ENCODE measurements around the gene ZNF662. TPM values are rescaled to one million over a fixed set of nuclear protein-coding genes. Genes with fewer than 3 reads are reported as not detected.
"Not testable (repeated sequence)": the region's sequence is repeated elsewhere in the genome, so short reads cannot be mapped to it uniquely, and the experiment has no call there.

The ZNF662 gene
- total RNA-seq, 6 experiments from 2014 or later = 1.4 to 10.9 (median 3.3) TPM

DNA sequence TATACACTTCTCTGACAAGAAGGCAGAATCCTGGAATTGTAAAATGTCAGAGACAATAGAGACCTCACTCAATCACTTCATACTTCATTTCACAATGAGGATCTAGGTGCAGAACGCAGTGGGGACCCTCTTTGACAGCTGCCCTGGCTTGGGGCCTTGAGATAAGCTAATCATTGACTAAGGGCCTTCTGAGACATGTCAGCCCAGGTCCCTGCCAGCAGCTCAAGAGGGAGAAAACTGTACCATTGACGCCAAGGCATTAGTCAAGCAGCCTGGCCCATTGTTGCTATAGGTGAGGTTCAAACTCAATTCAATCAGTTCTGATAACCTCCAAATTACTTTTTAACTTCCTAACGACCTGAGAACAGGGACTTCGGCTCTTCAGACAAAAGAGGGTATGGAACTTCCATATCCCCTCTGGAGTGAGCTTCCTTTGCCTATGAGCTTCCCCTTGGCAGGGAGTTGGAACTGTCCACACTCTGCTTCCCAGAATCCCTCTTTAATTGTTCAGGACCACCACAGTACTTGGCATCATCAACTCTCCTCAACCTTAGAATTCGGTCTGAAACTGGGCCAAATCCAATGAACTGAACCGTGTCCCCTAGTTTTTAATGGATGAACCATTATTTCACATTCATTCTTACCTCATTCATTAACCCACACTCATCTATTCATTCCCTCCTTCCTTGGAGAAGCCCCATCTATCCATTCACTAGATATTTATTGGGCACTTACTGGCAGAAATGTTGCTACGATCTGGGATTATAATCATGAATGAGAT, 28.8 kb upstream of the ZNF662 start:
- intact Hi-C loops (cut with DNase I) = no loop called here
- H3K4me1 ChIP-seq = peaks cover 0 to 32% (median 10%) of the 10 kb centered on the region in 4 donors

DNA sequence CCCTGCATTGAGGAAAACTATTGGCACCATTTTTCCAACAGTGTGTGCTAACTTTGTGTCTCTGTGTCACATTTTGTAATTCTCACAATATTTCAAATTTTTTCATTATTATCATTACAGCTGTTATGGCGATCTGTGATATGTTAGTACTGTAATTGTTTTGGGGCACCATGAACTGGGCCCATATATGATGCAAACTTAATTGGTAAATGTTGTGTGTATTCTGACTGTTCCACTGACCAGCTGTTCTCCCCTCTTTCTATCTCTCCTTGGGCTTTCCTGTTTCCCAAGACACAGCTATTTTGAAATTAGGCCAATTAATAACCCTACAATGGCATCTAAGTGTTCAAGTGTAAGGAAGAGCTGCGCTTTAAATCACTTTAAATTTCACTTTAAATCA, 28.1 kb upstream of the ZNF662 start:
- H3K27ac ChIP-seq = peak overlapping the region in 2 of 3 donors; percentile 93 to 98
- peaks cover 0 to 30% (median 10%) of the 10 kb centered on the region in 4 donors for H3K4me1 ChIP-seq
- DNase-seq (no peak), ATAC-seq (no peak)
- no peaks in the 10 kb centered on the region for H3K36me3 ChIP-seq
- no peaks in the 10 kb centered on the region for H3K9me3 ChIP-seq
- H3K27me3 ChIP-seq = no peaks in the 10 kb centered on the region
- H3K4me3 ChIP-seq = no peak overlapping the region
- WGBS (ENCODE audit: insufficient coverage, low coverage, low lambda C conversion rate, missing lambda C conversion rate) = 94% methylated on average over 2 of the region's 2 CpGs
- intact Hi-C loops (cut with DNase I) = no loop called here
- TF ChIP-seq, protein P1, sequence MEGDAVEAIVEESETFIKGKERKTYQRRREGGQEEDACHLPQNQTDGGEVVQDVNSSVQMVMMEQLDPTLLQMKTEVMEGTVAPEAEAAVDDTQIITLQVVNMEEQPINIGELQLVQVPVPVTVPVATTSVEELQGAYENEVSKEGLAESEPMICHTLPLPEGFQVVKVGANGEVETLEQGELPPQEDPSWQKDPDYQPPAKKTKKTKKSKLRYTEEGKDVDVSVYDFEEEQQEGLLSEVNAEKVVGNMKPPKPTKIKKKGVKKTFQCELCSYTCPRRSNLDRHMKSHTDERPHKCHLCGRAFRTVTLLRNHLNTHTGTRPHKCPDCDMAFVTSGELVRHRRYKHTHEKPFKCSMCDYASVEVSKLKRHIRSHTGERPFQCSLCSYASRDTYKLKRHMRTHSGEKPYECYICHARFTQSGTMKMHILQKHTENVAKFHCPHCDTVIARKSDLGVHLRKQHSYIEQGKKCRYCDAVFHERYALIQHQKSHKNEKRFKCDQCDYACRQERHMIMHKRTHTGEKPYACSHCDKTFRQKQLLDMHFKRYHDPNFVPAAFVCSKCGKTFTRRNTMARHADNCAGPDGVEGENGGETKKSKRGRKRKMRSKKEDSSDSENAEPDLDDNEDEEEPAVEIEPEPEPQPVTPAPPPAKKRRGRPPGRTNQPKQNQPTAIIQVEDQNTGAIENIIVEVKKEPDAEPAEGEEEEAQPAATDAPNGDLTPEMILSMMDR (IDR thresholded peaks at IDR 0.05) = no peak
- TF ChIP-seq POLR2A (IDR thresholded peaks at IDR 0.05) = no peak

More for the DNA sequence above, 28.8 kb upstream of the ZNF662 start:
- Histone ChIP-seq H3K27me3 (no peaks in the 10 kb centered on the region), H3K27ac (peak overlapping the region; percentile 91 to 98 (median 93)), H3K9me3 (no peaks in the 10 kb centered on the region), H3K36me3 (no peaks in the 10 kb centered on the region), H3K4me3 (no peak overlapping the region)
- TF ChIP-seq, protein P1 (IDR thresholded peaks at IDR 0.05) = no peak
- no peak for TF ChIP-seq POLR2A (IDR thresholded peaks at IDR 0.05)
- no peak for ATAC-seq
- WGBS (ENCODE audit: insufficient coverage, low coverage, low lambda C conversion rate, missing lambda C conversion rate) = 24% methylated on average over 5 of the region's 7 CpGs
- DNase-seq = no peak

DNA sequence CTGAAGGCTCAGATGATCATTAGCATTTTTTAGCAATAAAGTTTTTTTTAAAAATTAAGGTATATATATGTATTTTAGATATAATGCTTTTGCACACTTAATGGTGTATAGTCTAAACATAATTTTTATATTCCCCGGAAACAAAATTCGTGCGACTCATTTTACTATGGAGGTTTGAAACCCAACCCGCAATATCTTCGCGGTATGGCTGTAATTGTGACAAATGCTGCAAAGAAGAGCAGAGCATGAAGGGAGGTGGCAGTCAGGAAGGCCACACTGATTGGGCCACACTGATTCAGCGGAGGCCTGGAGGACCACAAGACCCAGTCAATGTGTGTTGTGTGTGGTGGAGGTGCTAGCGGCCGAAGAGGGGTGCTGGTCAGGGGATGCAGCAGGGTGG, 25.8 kb upstream of the ZNF662 start:
- Histone ChIP-seq H3K27me3 (no peaks in the 10 kb centered on the region), H3K4me1 (peaks cover 0 to 30% (median 10%) of the 10 kb centered on the region in 4 donors), H3K4me3 (peak overlapping the region; percentile 40 to 78 (median 64)), H3K9me3 (no peaks in the 10 kb centered on the region), H3K27ac (peak overlapping the region in 2 of 3 donors; percentile 74 to 88), H3K36me3 (no peaks in the 10 kb centered on the region)
- ATAC-seq = peak in 2 of 4 donors; percentile 0 to 1
- TF ChIP-seq, protein P1 (IDR thresholded peaks at IDR 0.05) = no peak
- no peak for TF ChIP-seq POLR2A (IDR thresholded peaks at IDR 0.05)
- intact Hi-C loops (cut with DNase I) = no loop called here
- no peak for DNase-seq
- WGBS (ENCODE audit: insufficient coverage, low coverage, low lambda C conversion rate, missing lambda C conversion rate) = 92% methylated on average over 9 of the region's 9 CpGs

DNA sequence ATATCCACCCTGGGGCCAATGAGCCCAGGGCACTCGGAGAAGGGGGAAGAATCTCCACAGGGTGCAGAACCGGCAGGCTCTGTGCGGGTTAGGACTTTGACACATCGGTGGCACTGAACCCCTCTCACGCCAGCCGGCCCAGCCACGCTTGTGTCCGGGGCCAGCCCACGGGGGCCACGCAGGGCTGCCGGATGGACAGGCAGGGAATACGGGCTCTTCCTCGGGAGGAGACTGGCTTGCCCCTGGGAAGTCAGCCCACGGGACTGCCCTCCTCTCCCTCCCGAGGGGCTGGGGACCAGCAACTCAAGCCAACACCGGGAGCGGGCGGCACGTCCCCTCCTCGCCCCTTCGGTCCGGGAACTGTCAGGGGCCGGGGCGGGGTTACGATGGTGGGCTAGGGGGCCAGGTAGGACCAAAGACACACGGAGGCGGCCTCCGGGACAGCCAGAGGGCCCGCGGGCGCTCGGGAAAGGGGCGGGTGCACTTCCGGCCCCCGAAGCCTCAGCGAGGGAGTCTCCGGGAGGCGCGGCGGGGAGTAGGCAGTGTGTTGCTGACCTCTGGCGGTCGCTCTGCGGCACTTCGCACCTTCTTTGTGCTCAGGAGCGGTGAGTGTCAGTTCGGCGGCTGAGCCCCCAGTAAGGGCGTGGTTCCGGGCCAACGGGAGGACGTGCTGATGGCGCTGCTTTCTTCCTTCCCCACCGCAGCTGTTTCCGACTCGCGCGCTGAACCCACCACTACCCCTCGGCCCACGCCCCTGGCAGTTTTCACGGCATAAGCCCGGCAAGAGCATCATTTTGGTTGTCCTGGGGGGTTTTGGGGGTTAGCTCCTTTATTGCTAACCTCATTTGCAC, 25.1 kb upstream of the ZNF662 start:
- Histone ChIP-seq H3K27me3 (no peaks in the 10 kb centered on the region), H3K4me1 (peaks cover 0 to 30% (median 10%) of the 10 kb centered on the region in 4 donors), H3K27ac (peak overlapping the region; percentile 74 to 93 (median 88)), H3K4me3 (peak overlapping the region; percentile 40 to 78 (median 64)), H3K9me3 (no peaks in the 10 kb centered on the region), H3K36me3 (no peaks in the 10 kb centered on the region)
- TF ChIP-seq POLR2A (IDR thresholded peaks at IDR 0.05) = peak; percentile 59
- TF ChIP-seq, protein P1 (IDR thresholded peaks at IDR 0.05) = peak; percentile 90 to 96 (median 92)
- DNase-seq (peak; percentile 87 to 90 (median 87)), ATAC-seq (peak; percentile 91 to 98 (median 96))
- WGBS (ENCODE audit: insufficient coverage, low coverage, low lambda C conversion rate, missing lambda C conversion rate) = 5% methylated on average over 25 of the region's 61 CpGs
- intact Hi-C loops (cut with DNase I) = no loop called here

DNA sequence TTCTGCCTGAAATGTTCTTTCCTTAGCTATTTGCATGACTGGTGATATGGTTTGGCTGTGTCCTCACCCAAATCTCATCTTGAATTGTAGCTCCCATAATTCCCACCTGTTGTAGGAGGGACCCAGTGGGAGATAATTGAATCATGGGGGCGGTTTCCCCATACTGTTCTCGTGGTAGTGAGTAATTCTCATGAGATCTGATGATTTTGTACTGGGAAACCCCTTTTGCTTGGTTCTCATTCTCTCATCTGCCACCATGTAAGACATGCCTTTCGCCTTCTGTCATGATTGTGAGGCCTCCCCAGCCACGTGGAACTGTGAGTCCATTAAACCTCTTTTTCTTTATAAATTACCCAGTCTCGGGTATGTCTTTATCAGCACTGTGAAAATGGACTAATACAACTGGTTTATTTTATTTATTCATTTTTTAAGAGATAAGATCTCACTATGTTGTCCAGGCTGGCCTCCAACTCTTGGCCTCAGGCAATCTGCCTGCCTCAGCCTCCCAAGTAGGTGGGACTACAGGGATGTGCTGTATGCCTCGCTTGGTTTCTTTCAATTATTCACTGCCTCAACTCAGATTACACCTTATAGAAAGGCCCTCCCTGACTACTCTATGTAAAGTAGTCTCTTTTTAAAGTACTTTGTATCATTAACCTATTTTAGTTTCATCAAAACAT, 22.6 kb upstream of the ZNF662 start:
- H3K27ac ChIP-seq; H3K36me3 ChIP-seq; intact Hi-C loops (cut with DNase I); DNase-seq; H3K9me3 ChIP-seq; ATAC-seq; H3K4me1 ChIP-seq; H3K27me3 ChIP-seq; H3K4me3 ChIP-seq: not testable (repeated sequence)
- 86% methylated on average over 5 of the region's 6 CpGs for WGBS (ENCODE audit: insufficient coverage, low coverage, low lambda C conversion rate, missing lambda C conversion rate)

Data from right lobe of liver (tissue), 6 donors.